SK-N-SH (cell line): ENCODE measurements around the gene PIK3R5. TPM values are rescaled to one million over a fixed set of nuclear protein-coding genes. Genes with fewer than 3 reads are reported as not detected.
"Not testable (repeated sequence)": the region's sequence is repeated elsewhere in the genome, so short reads cannot be mapped to it uniquely, and the experiment has no call there.

Source experiments
- CTCF ChIA-PET: fragments of 300-600, 350-600 bp; formaldehyde crosslinking; extraction: SDS; loops from one replicate; lab custom pipeline; 2021; lab: Yijun Ruan, JAX
- POLR2A ChIA-PET: fragments of 350-600 bp; sonication (Branson Sonifier 250); formaldehyde crosslinking; extraction: SDS; loops from one replicate; lab custom pipeline; 2020; ENCODE audit warnings: antibody characterized with exemption, inconsistent platforms; lab: Yijun Ruan, JAX
- DNase-seq: peaks from one replicate; pipeline ENCODE4 v3.0.0; 2012
- H2AFZ ChIP-seq: fragments of 200-600 bp; sonication (generic); 2 replicates; pipeline ENCODE4 v1.8.1; 2016; ENCODE audit warnings: antibody characterized with exemption, mild to moderate bottlenecking, low read depth
- H3F3A ChIP-seq: fragments of 200-600 bp; sonication (generic); replicated peaks from 2 replicates; pipeline ENCODE3; 2016; ENCODE audit warnings: antibody characterized with exemption, mild to moderate bottlenecking; ENCODE audit not compliant: insufficient read depth
- H3K27ac ChIP-seq, 2 experiments: fragments of 200-500 bp in 1 of 2; fragments of 200-600 bp in 1 of 2; sonication (Bioruptor generic) in 1 of 2; sonication (generic), shearing (Covaris generic) in 1 of 2; 2 replicates each; pipeline versions ENCODE4 v1.5.1 to v1.6.1; 2014 to 2016; ENCODE audit warnings: low read depth in 2 of 2, inconsistent platforms in 1 of 2, low read length in 1 of 2, mild to moderate bottlenecking in 1 of 2, mixed read lengths in 1 of 2
- H3K27me3 ChIP-seq: fragments of 200-600 bp; sonication (generic), shearing (Covaris generic); 2 replicates; pipeline ENCODE4 v1.6.1; 2016; ENCODE audit warnings: mixed run types; ENCODE audit not compliant: insufficient read depth
- H3K36me3 ChIP-seq, 2 experiments: fragments of 200-500 bp in 1 of 2; fragments of 200-600 bp in 1 of 2; sonication (Bioruptor generic) in 1 of 2; sonication (generic) in 1 of 2; replicated peaks in 1 of 2; 2 replicates each; pipeline versions ENCODE3 to v1.5.1; 2014 to 2016; ENCODE audit warnings: low read length in 1 of 2, mild to moderate bottlenecking in 1 of 2; ENCODE audit not compliant: insufficient read depth in 2 of 2, control insufficient read depth in 1 of 2
- H3K4me1 ChIP-seq, 2 experiments: fragments of 200-500 bp in 1 of 2; fragments of 200-600 bp in 1 of 2; sonication (Bioruptor generic) in 1 of 2; sonication (generic), shearing (Covaris generic) in 1 of 2; 2 replicates each; pipeline versions ENCODE4 v1.5.1 to v1.6.1; 2014 to 2016; ENCODE audit warnings: low read depth in 1 of 2, low read length in 1 of 2, mixed run types in 1 of 2; ENCODE audit not compliant: insufficient read depth in 2 of 2, control insufficient read depth in 1 of 2
- H3K4me2 ChIP-seq: fragments of 200-600 bp; sonication (generic), shearing (Covaris generic); 2 replicates; pipeline ENCODE4 v1.6.1; 2017; ENCODE audit warnings: mixed run types
- H3K4me3 ChIP-seq, 2 experiments: fragments of 200-500 bp in 1 of 2; fragments of 200-600 bp in 1 of 2; sonication (Bioruptor generic) in 1 of 2; sonication (generic), shearing (Covaris generic) in 1 of 2; 2 replicates each; pipeline versions ENCODE4 v1.5.1 to v1.8.1; 2014 to 2016; ENCODE audit warnings: low read depth in 2 of 2, inconsistent platforms in 1 of 2, low read length in 1 of 2, mild to moderate bottlenecking in 1 of 2, mixed read lengths in 1 of 2, moderate library complexity in 1 of 2
- H3K79me2 ChIP-seq: fragments of 200-600 bp; sonication (generic); 2 replicates; pipeline ENCODE4 v1.8.1; 2017; ENCODE audit warnings: mild to moderate bottlenecking; ENCODE audit not compliant: insufficient read depth
- H3K9ac ChIP-seq: fragments of 200-600 bp; sonication (generic); 2 replicates; pipeline ENCODE4 v1.6.1; 2017; ENCODE audit warnings: mixed run types
- H3K9me2 ChIP-seq: fragments of 200-600 bp; sonication (generic); 2 replicates; pipeline ENCODE4 v1.6.1; 2017; ENCODE audit warnings: mixed run types
- H3K9me3 ChIP-seq: fragments of 200-600 bp; sonication (generic); 2 replicates; pipeline ENCODE4 v1.6.1; 2017; ENCODE audit warnings: mixed run types, mild to moderate bottlenecking, moderate library complexity
- H4K20me1 ChIP-seq: fragments of 200-600 bp; sonication (generic); 2 replicates; pipeline ENCODE4 v1.6.1; 2017; ENCODE audit warnings: mild to moderate bottlenecking, mixed run types; ENCODE audit not compliant: insufficient read depth
- CTCF ChIP-seq: fragments of 200-600 bp; sonication (generic); IDR thresholded peaks from 2 replicates; pipeline ENCODE4 v1.6.1; 2017; ENCODE audit warnings: antibody characterized with exemption, mild to moderate bottlenecking, moderate library complexity
- ELF1 ChIP-seq: IDR thresholded peaks from 2 replicates; pipeline ENCODE4 v1.4.0; 2012
- EP300 ChIP-seq, 2 experiments: IDR thresholded peaks; 2 replicates each; pipeline versions ENCODE4 v1.4.0 to v1.6.1; 2012; ENCODE audit warnings: borderline replicate concordance in 1 of 2, low read depth in 1 of 2, low read length in 1 of 2
- FOXJ3 ChIP-seq: sonication (generic); formaldehyde crosslinking; IDR thresholded peaks from 2 replicates; pipeline ENCODE4 v1.5.1; 2020; ENCODE audit warnings: mild to moderate bottlenecking, missing genetic modification reagents
- IRF3 ChIP-seq: fragments of 150-350 bp; IDR thresholded peaks from 2 replicates; pipeline ENCODE4 v1.6.1; 2016; ENCODE audit warnings: mild to moderate bottlenecking, low read depth, low read length
- MAX ChIP-seq: IDR thresholded peaks from 2 replicates; pipeline ENCODE4 v1.4.0; 2012; ENCODE audit warnings: low read depth
- MXI1 ChIP-seq: IDR thresholded peaks from 2 replicates; pipeline ENCODE4 v1.6.1; 2012; ENCODE audit warnings: mild to moderate bottlenecking, low read depth, low read length, improper control_type of control experiment
- RAD21 ChIP-seq: IDR thresholded peaks from 2 replicates; pipeline ENCODE4 v1.6.1; 2012; ENCODE audit warnings: mild to moderate bottlenecking, low read length
- RCOR1 ChIP-seq: fragments of 150-350 bp; IDR thresholded peaks from 2 replicates; pipeline ENCODE4 v1.6.1; 2017; ENCODE audit warnings: antibody characterized with exemption, low read length
- SMC3 ChIP-seq: IDR thresholded peaks from 2 replicates; pipeline ENCODE4 v1.6.1; 2012; ENCODE audit warnings: low read depth, low read length, improper control_type of control experiment
- USF1 ChIP-seq: IDR thresholded peaks from 2 replicates; pipeline ENCODE4 v1.4.0; 2012; ENCODE audit warnings: low read depth, borderline replicate concordance
- WGBS: methylation state at CpG from one replicate; pipeline ENCODE4 v1.1.6; 2017; ENCODE audit warnings: low lambda C conversion rate; 5-methylcytosine and 5-hydroxymethylcytosine counted together
- polyA plus RNA-seq, 3 experiments: library from polyadenylated mRNA; depleted of rRNA; stranded (reverse); fragments of >200 nt; gene quantifications; 2 replicates each; pipeline ENCODE4 v1.2.3, GENCODE V29; 2012

Gene PIK3R5
- polyA plus RNA-seq, 1 of the 3 experiments (the other 2 are of a cell fraction): not detected

- Histone ChIP-seq H3K9me3 (no peaks in the 10 kb centered on the region), H3K79me2 (no peaks in the 10 kb centered on the region)
- TF ChIP-seq USF1 (no peak), RAD21 (peak; percentile 64), SMC3 (peak; percentile 62), MAX (no peak), RCOR1 (no peak), CTCF (peak; percentile 54)
- TF ChIP-seq, all 33 proteins: peak for 3
- peak; percentile 61 for DNase-seq
- WGBS: 12% methylated on average over 7 of the region's 7 CpGs
- peak overlapping the region in 1 of 2 experiments; percentile 37; a peak in 1 of 4 replicates for H3K4me3 ChIP-seq
- CTCF ChIA-PET: interaction anchor here (0.9 to 2.2 kb wide), 4 partner anchors 29 to 528 kb away, joined by 3 to 29 read pairs (median 5); no protein-coding TSS in a partner anchor
- no peak overlapping the region for H2AFZ ChIP-seq
- no peaks in the 10 kb centered on the region; the same call in 1 of the 2 replicates for H3K27me3 ChIP-seq
- no peaks in the 10 kb centered on the region for H3K4me1 ChIP-seq
- H3K36me3 ChIP-seq: no peaks in the 10 kb centered on the region
- POLR2A ChIA-PET: no interaction called here
- H4K20me1 ChIP-seq: no peaks in the 10 kb centered on the region
- H3K9ac ChIP-seq: no peak overlapping the region
- H3K9me2 ChIP-seq: no peaks in the 10 kb centered on the region
- no peaks in the 10 kb centered on the region for H3F3A ChIP-seq
- H3K27ac ChIP-seq: no peak overlapping the region
- no peak overlapping the region for H3K4me2 ChIP-seq
Observed at GRCh38 chr17:8994319-8994718, 28.8 kb upstream of the PIK3R5 start.

GRCh38 chr17:8991514-8992285, 26.2 kb upstream of the PIK3R5 start:
- no peaks in the 10 kb centered on the region; the same call in 1 of the 2 replicates for H3K27me3 ChIP-seq
- H3K9ac ChIP-seq: no peak overlapping the region
- no peaks in the 10 kb centered on the region for H3K4me1 ChIP-seq
- H3K27ac ChIP-seq: no peak overlapping the region
- no peaks in the 10 kb centered on the region for H3K79me2 ChIP-seq
- peak; percentile 53 for DNase-seq
- POLR2A ChIA-PET: no interaction called here
- H4K20me1 ChIP-seq: no peaks in the 10 kb centered on the region
- H2AFZ ChIP-seq: no peak overlapping the region
- H3K9me2 ChIP-seq: no peaks in the 10 kb centered on the region
- CTCF ChIA-PET: interaction anchor here (0.8 to 1.0 kb wide), 2 partner anchors 49 to 530 kb away, joined by 3 read pairs; no protein-coding TSS in a partner anchor
- no peak overlapping the region for H3K4me2 ChIP-seq
- H3K4me3 ChIP-seq: peak overlapping the region in 1 of 2 experiments; percentile 48; a peak in 1 of 4 replicates
- 35% methylated on average over 10 of the region's 10 CpGs for WGBS
- no peaks in the 10 kb centered on the region for H3F3A ChIP-seq
- no peaks in the 10 kb centered on the region for H3K36me3 ChIP-seq
- TF ChIP-seq FOXJ3 (CRISPR knock-in tag): no peak
- TF ChIP-seq IRF3: no peak
- TF ChIP-seq CTCF: peak; percentile 71
- no peak for TF ChIP-seq MXI1
- TF ChIP-seq SMC3: peak; percentile 56
- TF ChIP-seq EP300 (IDR thresholded peaks at IDR 0.05; ENCODE audit: borderline replicate concordance in 1 of 2, low read depth in 1 of 2, low read length in 1 of 2): no peak
- TF ChIP-seq USF1: no peak
- TF ChIP-seq ELF1: no peak
- TF ChIP-seq RAD21: peak; percentile 71
- H3K9me3 ChIP-seq: no peaks in the 10 kb centered on the region

GRCh38 chr17:8988263-8988935, 22.9 kb upstream of the PIK3R5 start:
- H4K20me1 ChIP-seq, H3K36me3 ChIP-seq, H3K9me3 ChIP-seq, H3K9ac ChIP-seq, H3K9me2 ChIP-seq, POLR2A ChIA-PET, H3K4me1 ChIP-seq, H2AFZ ChIP-seq, H3K79me2 ChIP-seq, H3F3A ChIP-seq, H3K4me3 ChIP-seq, H3K27me3 ChIP-seq, DNase-seq, CTCF ChIA-PET, H3K4me2 ChIP-seq, H3K27ac ChIP-seq: not testable (repeated sequence)
- 14% methylated on average over 2 of the region's 2 CpGs for WGBS
